Measurements from ENCODE around the gene EDA. TPM values are rescaled to one million over a fixed set of nuclear protein-coding genes. Genes with fewer than 3 reads are reported as not detected.

EDA gene
- total and polyA plus RNA-seq, 12 donors = 2.3 to 9.4 (median 5.2) TPM

GRCh38 chrX:70029863-70030262, 413.9 kb downstream of the EDA start:
- intact Hi-C loops (cut with DNase I) = loop anchor here (2.0 to 10.0 kb wide), 11 partner anchors 65 to 538 kb away; partner anchors contain the start of gene EDA (in 5 of the 10)
- ATAC-seq (peak in 6 of 8 donors; percentile 23 to 64 (median 42)), DNase-seq (no peak)
- Histone ChIP-seq H3K27ac (peak overlapping the region in 1 of 10 donors; percentile 15), H3K4me1 (peaks cover 0 to 16% (median 0%) of the 10 kb centered on the region in 9 donors), H3K27me3 (peaks cover 0 to 53% (median 0%) of the 10 kb centered on the region in 7 donors), H3K4me3 (no peak overlapping the region), H3K9me3 (no peaks in the 10 kb centered on the region), H3K36me3 (no peaks in the 10 kb centered on the region)
- WGBS, 2 donors = 55 to 59% methylated on average over 4 of the region's 4 CpGs
- no peak for TF ChIP-seq CTCF (IDR thresholded peaks at IDR 0.05)

- intact Hi-C loops (cut with DNase I) = loop anchor here (2.0 to 10.0 kb wide), 10 partner anchors 64 to 538 kb away; partner anchors contain the start of gene EDA (in 3 of the 10)
- DNase-seq (peak; percentile 11 to 46), ATAC-seq (peak in 7 of 8 donors; percentile 44 to 74 (median 68))
- Histone ChIP-seq H3K27me3 (peaks cover 0 to 48% (median 0%) of the 10 kb centered on the region in 7 donors), H3K36me3 (no peaks in the 10 kb centered on the region), H3K4me1 (peaks cover 0 to 16% (median 0%) of the 10 kb centered on the region in 9 donors), H3K4me3 (no peak overlapping the region), H3K9me3 (no peaks in the 10 kb centered on the region), H3K27ac (no peak overlapping the region)
- TF ChIP-seq CTCF (IDR thresholded peaks at IDR 0.05) = peak; percentile 46 to 79 (median 69)
- WGBS, 2 donors = 0 to 8% methylated on average over 4 of the region's 4 CpGs
Observed at GRCh38 chrX:70030301-70030767, 414.4 kb downstream of the EDA start.

GRCh38 chrX:70032792-70033191, 416.9 kb downstream of the EDA start:
- 46 to 49% methylated on average over 2 of the region's 2 CpGs for WGBS, 2 donors
- Histone ChIP-seq H3K9me3 (no peaks in the 10 kb centered on the region), H3K4me3 (no peak overlapping the region), H3K27ac (no peak overlapping the region), H3K27me3 (peaks cover 0 to 29% (median 0%) of the 10 kb centered on the region in 7 donors), H3K36me3 (no peaks in the 10 kb centered on the region), H3K4me1 (peaks cover 0 to 8% (median 0%) of the 10 kb centered on the region in 9 donors)
- ATAC-seq (peak in 4 of 8 donors; percentile 43 to 68 (median 54)), DNase-seq (no peak)
- intact Hi-C loops (cut with DNase I) = loop anchor here (5.0 to 10.0 kb wide), 9 partner anchors 62 to 540 kb away; partner anchors contain the start of gene EDA (in 3 of the 10)
- peak in 1 of 9 donors; percentile 25 for TF ChIP-seq CTCF (IDR thresholded peaks at IDR 0.05)

DNA sequence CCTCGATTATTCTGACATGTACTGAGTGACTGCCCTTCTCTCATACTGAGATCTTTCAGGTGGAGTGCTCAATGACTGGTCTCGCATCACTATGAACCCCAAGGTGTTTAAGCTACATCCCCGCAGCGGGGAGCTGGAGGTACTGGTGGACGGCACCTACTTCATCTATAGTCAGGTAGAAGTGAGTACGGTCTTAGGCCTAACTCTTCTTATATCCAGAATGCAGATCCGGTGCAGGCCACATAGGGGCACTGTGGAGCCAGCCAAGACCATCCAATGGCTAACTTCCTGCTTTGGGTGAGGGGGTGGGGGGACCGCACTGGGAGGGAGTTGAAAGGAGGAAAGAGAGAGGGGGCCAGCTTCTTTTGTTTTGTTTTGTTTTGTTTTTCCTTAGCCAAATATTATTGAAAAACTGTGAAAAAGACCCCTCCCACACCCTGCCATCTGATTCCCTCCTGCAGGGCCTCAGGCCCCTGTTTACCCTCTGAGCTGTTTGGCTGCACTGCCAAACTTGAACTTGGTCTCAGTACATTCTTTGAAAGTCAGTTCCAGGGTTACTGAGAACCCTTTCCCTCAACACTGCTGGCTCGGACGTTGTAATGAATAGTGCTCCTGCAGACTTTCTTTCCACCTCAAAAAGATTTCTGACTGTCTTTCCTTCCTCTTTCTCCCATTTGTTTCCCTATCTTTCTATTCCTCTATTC, 417.6 kb downstream of the EDA start:
- 67 to 82% methylated on average over 10 of the region's 10 CpGs for WGBS, 2 donors

More for the DNA sequence above, 417.6 kb downstream of the EDA start:
- peak in 8 of 9 donors; percentile 25 to 56 (median 52) for TF ChIP-seq CTCF (IDR thresholded peaks at IDR 0.05)
- H3K36me3 ChIP-seq = no peaks in the 10 kb centered on the region
- no peaks in the 10 kb centered on the region for H3K9me3 ChIP-seq
- intact Hi-C loops (cut with DNase I) = loop anchor here (5.0 to 10.0 kb wide), 9 partner anchors 61 to 541 kb away; partner anchors contain the start of gene EDA (in 3 of the 10)
- DNase-seq = peak in 1 of 2 donors; percentile 15
- H3K4me1 ChIP-seq = peaks cover 0 to 8% (median 0%) of the 10 kb centered on the region in 9 donors
- peaks cover 0 to 22% (median 0%) of the 10 kb centered on the region in 7 donors for H3K27me3 ChIP-seq
- H3K27ac ChIP-seq = no peak overlapping the region
- no peak overlapping the region for H3K4me3 ChIP-seq
- ATAC-seq = peak in 6 of 8 donors; percentile 24 to 58 (median 47)

Data from heart right ventricle (tissue), 16 donors.